Neural cell (in vitro differentiated cells): Measurements from ENCODE around the gene IDH3G.

ENCODE experiments used
- CTCF ChIP-seq: fragments of 450-650 bp; IDR thresholded peaks from 2 replicates; pipeline ENCODE4 v1.5.1; 2014; ENCODE audit warnings: antibody characterized with exemption, mild to moderate bottlenecking, moderate library complexity; ENCODE audit not compliant: poor library complexity, severe bottlenecking
- EP300 ChIP-seq: fragments of 450-650 bp; conservative IDR thresholded peaks from 2 replicates; pipeline ENCODE4 v1.6.1; 2014; ENCODE audit warnings: antibody characterized with exemption, mild to moderate bottlenecking, moderate library complexity; ENCODE audit not compliant: poor library complexity, severe bottlenecking
- EZH2 ChIP-seq: fragments of 200-600, 300-800 bp; shearing (Covaris generic), sonication (generic); IDR thresholded peaks from 2 replicates; pipeline ENCODE4 v1.6.1; 2014; ENCODE audit warnings: antibody characterized with exemption, low read length, borderline replicate concordance, mild to moderate bottlenecking; ENCODE audit not compliant: insufficient read depth, poor library complexity, severe bottlenecking
- MXI1 ChIP-seq: fragments of 450-650 bp; conservative IDR thresholded peaks from 2 replicates; pipeline ENCODE4 v1.6.1; 2014; ENCODE audit warnings: antibody characterized with exemption, mild to moderate bottlenecking; ENCODE audit not compliant: poor library complexity, severe bottlenecking
- POLR2AphosphoS5 ChIP-seq: IDR thresholded peaks from 2 replicates; pipeline ENCODE4 v1.6.1; 2012
- RAD21 ChIP-seq: fragments of 450-650 bp; conservative IDR thresholded peaks from 2 replicates; pipeline ENCODE4 v1.6.1; 2014; ENCODE audit warnings: antibody characterized with exemption, mild to moderate bottlenecking, moderate library complexity
- TF ChIP-seq, protein P1 (sequence below): IDR thresholded peaks from 2 replicates; pipeline ENCODE4 v1.6.1; 2012; ENCODE audit warnings: borderline replicate concordance

GRCh38 chrX:153755136-153755535 lies 39.0 kb downstream of the IDH3G start:
- TF ChIP-seq CTCF (no peak), MXI1 (no peak), EP300 (no peak), RAD21 (no peak), POLR2AphosphoS5 (no peak), EZH2 (no peak)
- TF ChIP-seq, protein P1, sequence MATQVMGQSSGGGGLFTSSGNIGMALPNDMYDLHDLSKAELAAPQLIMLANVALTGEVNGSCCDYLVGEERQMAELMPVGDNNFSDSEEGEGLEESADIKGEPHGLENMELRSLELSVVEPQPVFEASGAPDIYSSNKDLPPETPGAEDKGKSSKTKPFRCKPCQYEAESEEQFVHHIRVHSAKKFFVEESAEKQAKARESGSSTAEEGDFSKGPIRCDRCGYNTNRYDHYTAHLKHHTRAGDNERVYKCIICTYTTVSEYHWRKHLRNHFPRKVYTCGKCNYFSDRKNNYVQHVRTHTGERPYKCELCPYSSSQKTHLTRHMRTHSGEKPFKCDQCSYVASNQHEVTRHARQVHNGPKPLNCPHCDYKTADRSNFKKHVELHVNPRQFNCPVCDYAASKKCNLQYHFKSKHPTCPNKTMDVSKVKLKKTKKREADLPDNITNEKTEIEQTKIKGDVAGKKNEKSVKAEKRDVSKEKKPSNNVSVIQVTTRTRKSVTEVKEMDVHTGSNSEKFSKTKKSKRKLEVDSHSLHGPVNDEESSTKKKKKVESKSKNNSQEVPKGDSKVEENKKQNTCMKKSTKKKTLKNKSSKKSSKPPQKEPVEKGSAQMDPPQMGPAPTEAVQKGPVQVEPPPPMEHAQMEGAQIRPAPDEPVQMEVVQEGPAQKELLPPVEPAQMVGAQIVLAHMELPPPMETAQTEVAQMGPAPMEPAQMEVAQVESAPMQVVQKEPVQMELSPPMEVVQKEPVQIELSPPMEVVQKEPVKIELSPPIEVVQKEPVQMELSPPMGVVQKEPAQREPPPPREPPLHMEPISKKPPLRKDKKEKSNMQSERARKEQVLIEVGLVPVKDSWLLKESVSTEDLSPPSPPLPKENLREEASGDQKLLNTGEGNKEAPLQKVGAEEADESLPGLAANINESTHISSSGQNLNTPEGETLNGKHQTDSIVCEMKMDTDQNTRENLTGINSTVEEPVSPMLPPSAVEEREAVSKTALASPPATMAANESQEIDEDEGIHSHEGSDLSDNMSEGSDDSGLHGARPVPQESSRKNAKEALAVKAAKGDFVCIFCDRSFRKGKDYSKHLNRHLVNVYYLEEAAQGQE, result no peak
